Hypothalamus (tissue), 51 donors: Measurements from ENCODE around the gene RNF31.

Experiments used
- DNase-seq, 51 donors: peaks; one replicate each; lab custom pipeline; 2025; lab: John Stamatoyannopoulos, UW

The RNF31 gene

DNA sequence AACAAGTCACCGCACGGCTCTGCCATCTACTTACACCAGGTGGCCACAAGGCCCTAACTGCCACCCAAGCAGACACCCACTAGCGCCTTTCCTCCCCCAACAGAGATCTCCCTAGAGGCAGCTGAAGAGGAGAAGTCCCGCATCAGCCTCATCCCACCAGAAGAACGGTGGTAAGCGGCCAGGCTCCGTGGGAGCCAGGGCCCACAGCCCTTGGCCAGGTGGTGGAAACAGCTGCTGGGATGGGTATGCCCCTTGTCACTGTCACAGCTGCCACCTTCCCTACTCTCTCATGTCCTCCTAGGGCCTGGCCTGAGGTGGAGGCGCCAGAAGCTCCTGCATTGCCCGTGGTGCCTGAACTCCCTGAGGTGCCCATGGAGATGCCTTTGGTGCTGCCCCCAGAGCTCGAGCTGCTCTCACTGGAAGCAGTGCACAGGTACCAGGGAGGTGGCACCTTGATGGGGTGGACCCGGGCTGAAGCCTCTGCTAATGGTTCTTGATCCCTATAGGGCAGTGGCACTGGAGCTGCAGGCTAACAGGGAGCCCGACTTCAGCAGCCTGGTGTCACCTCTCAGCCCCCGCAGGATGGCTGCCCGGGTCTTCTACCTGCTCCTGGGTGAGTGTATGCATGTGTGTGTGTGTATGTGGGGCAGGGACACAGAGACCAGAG lies 32.1 kb downstream of the RNF31 start:
- no peak for DNase-seq

GRCh38 chr14:24179961-24180796 lies 32.9 kb downstream of the RNF31 start:
- peak in 17 of 51 donors; percentile 3 to 68 (median 24) for DNase-seq

DNA sequence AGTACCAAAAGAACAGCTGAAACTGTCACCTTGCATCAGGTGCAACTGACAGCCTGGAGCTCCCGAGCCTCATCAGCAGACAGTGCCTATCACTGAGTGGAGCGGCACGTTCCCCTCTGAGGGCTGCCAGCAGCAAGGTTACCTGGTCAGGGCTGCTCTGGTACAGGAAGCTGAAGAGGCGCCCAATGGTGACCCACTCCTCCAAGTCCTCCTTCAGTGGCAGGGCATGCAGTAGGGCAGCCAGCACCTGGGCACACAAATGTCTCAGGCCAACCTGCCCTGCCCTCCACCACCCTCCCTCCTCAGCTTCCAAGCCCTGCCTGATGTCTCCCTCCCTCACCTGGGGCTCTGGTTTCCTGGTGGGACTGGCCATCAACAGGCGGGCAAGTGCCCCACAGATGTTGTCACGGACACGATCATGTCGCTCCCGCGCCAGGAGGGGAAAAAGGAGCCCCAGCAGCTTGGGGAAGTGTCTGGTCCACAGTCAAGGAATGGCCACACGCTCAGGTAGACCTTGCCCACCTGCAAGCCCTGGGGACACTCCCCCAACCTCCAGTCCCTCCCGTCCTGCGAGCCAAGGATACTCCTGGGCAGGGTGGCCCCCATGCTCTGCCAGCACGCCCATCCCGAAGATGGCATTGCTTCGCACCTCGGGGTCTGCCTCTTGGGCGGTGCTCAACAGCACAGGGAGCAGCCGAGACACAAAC lies 34.2 kb downstream of the RNF31 start:
- no peak for DNase-seq

- no peak for DNase-seq
These were observed 35.0 kb downstream of the RNF31 start for GRCh38 chr14:24182110-24182882.

- DNase-seq, result no peak
These were observed 35.8 kb downstream of the RNF31 start for GRCh38 chr14:24183014-24183481.

GRCh38 chr14:24184104-24184970 lies 37.0 kb downstream of the RNF31 start:
- DNase-seq, result no peak

GRCh38 chr14:24185026-24185425 lies 37.7 kb downstream of the RNF31 start:
- DNase-seq, result no peak

GRCh38 chr14:24185741-24186140 lies 38.4 kb downstream of the RNF31 start:
- DNase-seq, result no peak

- DNase-seq, result no peak
These were observed 39.7 kb downstream of the RNF31 start for GRCh38 chr14:24186831-24187538.

GRCh38 chr14:24187539-24187915 lies 40.2 kb downstream of the RNF31 start:
- no peak for DNase-seq

GRCh38 chr14:24188251-24189058 lies 41.2 kb downstream of the RNF31 start, which contains the start of gene IPO4:
Gene IPO4 (minus strand): TSS chr14:24188816. CDS start chr14:24188787, 29 bp downstream.
- peak; percentile 48 to 97 (median 92) for DNase-seq

DNA sequence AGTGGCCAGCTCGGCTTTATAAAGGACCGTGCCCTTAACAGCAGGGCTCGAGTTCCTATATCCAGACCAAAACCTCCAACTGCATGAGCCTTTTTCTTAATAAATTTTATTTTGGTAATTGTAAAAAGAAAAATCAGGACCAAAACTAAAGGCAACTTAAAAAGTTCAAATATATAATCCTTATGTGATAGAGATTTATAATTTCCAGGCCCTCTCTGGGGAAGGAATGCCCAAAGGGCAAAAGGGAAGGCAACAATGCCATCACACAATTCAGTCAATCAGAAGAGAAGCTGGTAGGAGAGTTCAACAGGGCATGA lies 41.7 kb downstream of the RNF31 start:
- DNase-seq, result no peak

- DNase-seq, result no peak
These were observed 42.2 kb downstream of the RNF31 start for GRCh38 chr14:24189460-24189859.

- no peak for DNase-seq
These were observed 43.1 kb downstream of the RNF31 start for GRCh38 chr14:24190416-24190815.

DNA sequence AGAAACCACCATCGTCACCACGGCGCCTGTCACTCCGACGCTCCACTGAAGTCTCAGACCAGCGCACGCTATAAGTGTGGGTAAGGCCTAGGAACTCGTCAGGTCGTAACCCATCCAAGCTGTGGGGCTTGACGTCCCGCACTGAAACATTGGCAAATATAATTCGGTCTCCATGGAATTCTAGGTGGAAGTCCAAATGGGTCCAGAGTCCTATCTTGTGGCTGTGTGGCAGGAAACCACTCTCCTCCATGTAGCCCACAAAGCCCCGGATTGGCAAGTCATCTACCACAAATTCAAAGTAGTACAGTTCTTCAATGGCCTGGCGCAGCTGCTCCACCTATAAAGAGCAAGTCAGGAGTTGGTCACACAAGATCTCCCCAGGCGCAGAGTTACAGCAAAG lies 45.6 kb downstream of the RNF31 start:
- no peak for DNase-seq

DNA sequence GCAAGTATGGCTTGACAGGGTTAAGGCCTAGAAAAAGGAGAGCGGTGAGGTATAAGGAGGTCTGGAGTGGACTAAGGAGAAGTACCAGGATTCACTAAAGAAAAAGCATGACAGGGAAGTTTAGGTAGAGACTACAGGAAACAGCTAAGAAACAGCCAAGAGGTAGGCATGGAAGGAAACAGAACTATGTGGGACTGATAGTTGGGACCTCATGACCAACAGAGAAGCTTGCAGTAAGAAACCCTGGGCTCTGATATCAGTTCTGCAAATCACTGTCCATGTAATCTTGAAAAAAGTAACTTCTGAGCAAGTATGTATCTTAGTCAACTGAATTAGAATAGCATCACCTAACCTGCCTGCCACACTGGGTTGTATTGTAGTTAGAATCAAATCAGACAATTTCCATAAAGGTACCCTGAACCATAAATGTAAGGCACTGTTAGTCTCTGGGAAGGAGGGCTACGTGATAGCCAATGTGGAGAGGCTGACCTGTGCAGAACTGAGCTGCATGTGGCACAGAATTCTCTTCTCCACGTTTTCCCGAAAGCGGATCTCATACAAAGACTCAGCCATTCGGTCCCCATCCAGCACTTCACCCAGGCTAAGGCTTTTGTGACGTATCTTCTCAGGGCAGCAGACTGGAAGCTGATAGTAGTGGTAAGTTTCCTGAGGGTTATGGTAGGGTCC lies 47.0 kb downstream of the RNF31 start:
- peak in 1 of 51 donors; percentile 29 for DNase-seq

DNA sequence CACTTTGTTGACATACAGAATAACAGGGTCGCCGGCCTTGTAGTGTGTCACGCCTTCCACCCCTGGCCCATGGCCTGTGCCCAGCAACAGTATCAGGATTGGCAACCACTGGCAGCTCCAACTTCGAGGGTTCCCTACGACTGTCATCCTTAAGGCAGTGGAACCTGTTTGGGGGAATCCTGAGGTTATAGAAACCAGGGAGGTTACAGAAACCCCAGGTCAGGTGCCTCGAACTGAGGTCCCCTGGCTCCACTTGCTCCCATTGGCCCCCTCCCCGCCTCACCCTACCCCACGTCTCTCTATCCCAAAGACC lies 47.5 kb downstream of the RNF31 start:
- no peak for DNase-seq
